K562 (cell line): ENCODE data around the gene RBBP8. TPM values are rescaled to one million over a fixed set of nuclear protein-coding genes. Genes with fewer than 3 reads are reported as not detected.
A peak's percentile ranks its signal among the peaks of the same experiment; 100 is the strongest.

Source experiments
- ATAC-seq: fragments of 200-7000 bp; cut with Tn5 transposase; 3 replicates; pipeline ENCODE4 v1.9.1; 2020; ENCODE audit warnings: moderate library complexity
- Bru-seq: library from RNA; stranded (reverse); fragments of 400-500 nt; gene quantifications from one replicate; lab custom pipeline; 2021; lab: Mats Ljungman, UMichigan
- BruChase-seq, 2 experiments: library from RNA; stranded (reverse); fragments of 400-500 nt; gene quantifications; one replicate each; lab custom pipeline; 2021; lab: Mats Ljungman, UMichigan
- BruUV-seq: library from RNA; stranded (reverse); fragments of 400-500 nt; replicated peaks from 2 replicates; lab custom pipeline; 2021; lab: Mats Ljungman, UMichigan
- CTCF ChIA-PET: fragments of 300-600 bp; formaldehyde crosslinking; extraction: SDS; loops from one replicate; lab custom pipeline; 2021; ENCODE audit warnings: low intra/inter-chr PET ratio; lab: Yijun Ruan, JAX
- POLR2A ChIA-PET: fragments of 300-600, 350-650 bp; sonication (Branson Sonifier 250); formaldehyde crosslinking; extraction: SDS; loops from one replicate; lab custom pipeline; 2021; ENCODE audit warnings: antibody characterized with exemption, inconsistent platforms; lab: Yijun Ruan, JAX
- DNase-seq, 4 experiments: peaks; one replicate each; pipeline versions ENCODE4 v3.0.0 to v3.0.0-alpha.2; 2011 to 2018; ENCODE audit warnings: low spot score in 3 of 4, mixed read lengths in 3 of 4; ENCODE audit errors: extremely low read depth in 1 of 4
- FAIRE-seq: peaks from 2 replicates; lab custom pipeline; 2011; peaks lifted over from hg19 to GRCh38; lab: Jason Lieb, UNC
- H2AFZ ChIP-seq: 2 replicates; pipeline ENCODE4 v1.6.0; 2011; ENCODE audit warnings: low read depth, low read length, control low read depth, inconsistent platforms
- H3K27ac ChIP-seq: fragments of 200-600 bp; 3 replicates; pipeline ENCODE4 v1.8.0; 2011; ENCODE audit warnings: low read depth, mild to moderate bottlenecking, control low read depth, inconsistent platforms, low read length, moderate library complexity, mixed read lengths; ENCODE audit errors: extremely low read depth
- H3K27me3 ChIP-seq, 2 experiments: fragments of 300-600 bp in 1 of 2; 2 replicates in 1 of 2; 3 replicates in 1 of 2; pipeline versions ENCODE4 v1.6.0 to v1.8.0; 2011; ENCODE audit warnings: inconsistent platforms in 2 of 2, low read length in 2 of 2, mild to moderate bottlenecking in 1 of 2, mixed read lengths in 1 of 2, moderate library complexity in 1 of 2; ENCODE audit not compliant: control insufficient read depth in 2 of 2, insufficient read depth in 2 of 2
- H3K36me3 ChIP-seq: fragments of 300-600 bp; 3 replicates; pipeline ENCODE4 v1.8.0; 2011; ENCODE audit warnings: mild to moderate bottlenecking, low read length, inconsistent platforms; ENCODE audit not compliant: control insufficient read depth, insufficient read depth
- H3K4me1 ChIP-seq, 2 experiments: fragments of 200-600 bp in 1 of 2; replicated peaks in 1 of 2; 2 replicates in 1 of 2; 3 replicates in 1 of 2; pipeline versions ENCODE4 v1.5.1 to v1.8.0; 2011; ENCODE audit warnings: inconsistent platforms in 2 of 2, low read length in 2 of 2, mild to moderate bottlenecking in 1 of 2, mixed read lengths in 1 of 2, moderate library complexity in 1 of 2; ENCODE audit not compliant: control insufficient read depth in 2 of 2, insufficient read depth in 2 of 2
- H3K4me2 ChIP-seq: 2 replicates; pipeline ENCODE4 v1.6.1; 2011; ENCODE audit warnings: low read length, control low read depth, inconsistent platforms, mixed read lengths; ENCODE audit not compliant: insufficient read depth
- H3K4me3 ChIP-seq: fragments of 200-600 bp; sonication (generic), shearing (Covaris generic); 2 replicates; pipeline ENCODE4 v1.5.1; 2016; ENCODE audit warnings: control low read depth, inconsistent platforms
- H3K79me2 ChIP-seq: fragments of 200-600 bp; 3 replicates; pipeline ENCODE4 v1.8.0; 2011; ENCODE audit warnings: low read length, inconsistent platforms; ENCODE audit not compliant: control insufficient read depth, insufficient read depth
- H3K9ac ChIP-seq, 2 experiments: 2 replicates each; pipeline versions ENCODE4 v1.6.0 to v1.6.1; 2011; ENCODE audit warnings: low read depth in 2 of 2, low read length in 2 of 2, control low read depth in 1 of 2, inconsistent platforms in 1 of 2, mild to moderate bottlenecking in 1 of 2, mixed read lengths in 1 of 2; ENCODE audit not compliant: insufficient read depth in 1 of 2
- H3K9me1 ChIP-seq: one replicate; pipeline ENCODE4 v1.6.0; 2011; ENCODE audit warnings: inconsistent platforms, mild to moderate bottlenecking, low read length, moderate library complexity; ENCODE audit not compliant: control insufficient read depth, insufficient read depth
- H3K9me3 ChIP-seq: replicated peaks from 2 replicates; pipeline ENCODE4 v1.5.1; 2011; ENCODE audit warnings: low read depth, low read length, inconsistent platforms; ENCODE audit not compliant: control insufficient read depth, insufficient read depth
- H4K20me1 ChIP-seq: replicated peaks from 2 replicates; pipeline ENCODE4 v1.6.1; 2011; ENCODE audit warnings: low read length, inconsistent platforms, mixed read lengths; ENCODE audit not compliant: control insufficient read depth, insufficient read depth
- ARID4B ChIP-seq: sonication (generic); formaldehyde crosslinking; IDR thresholded peaks from 2 replicates; pipeline ENCODE4 v1.8.0; 2022; ENCODE audit warnings: mild to moderate bottlenecking, missing genetic modification reagents
- CBFA2T2 ChIP-seq: fragments of 450-650 bp; conservative IDR thresholded peaks from 2 replicates; pipeline ENCODE4 v1.6.1; 2017; ENCODE audit warnings: mild to moderate bottlenecking
- CEBPG ChIP-seq, 3 experiments: fragments of 200-800 bp in 1 of 3; sonication (Bioruptor generic) in 1 of 3; sonication (generic) in 1 of 3; formaldehyde crosslinking in 1 of 3; IDR thresholded peaks in 2 of 3; conservative IDR thresholded peaks in 1 of 3; 2 replicates each; pipeline versions ENCODE4 v1.6.1 to v1.8.0; 2016 to 2022; ENCODE audit warnings: missing compliant biosample characterization in 2 of 3, missing genetic modification characterization in 2 of 3, mild to moderate bottlenecking in 1 of 3, missing genetic modification reagents in 1 of 3
- E2F1 ChIP-seq: sonication (generic); formaldehyde crosslinking; IDR thresholded peaks from 2 replicates; pipeline ENCODE4 v1.8.1; 2023; ENCODE audit warnings: mild to moderate bottlenecking, missing genetic modification reagents, moderate library complexity
- HDAC6 ChIP-seq: IDR thresholded peaks from 2 replicates; pipeline ENCODE4 v1.6.1; 2012; ENCODE audit warnings: low read depth, mild to moderate bottlenecking, control low read depth, inconsistent platforms, low read length, moderate library complexity
- MXI1 ChIP-seq: IDR thresholded peaks from 2 replicates; pipeline ENCODE4 v1.6.1; 2011; ENCODE audit warnings: low read depth, mild to moderate bottlenecking, improper control_type of control experiment, low read length
- POLR2G ChIP-seq: fragments of 200-400 bp; formaldehyde crosslinking; IDR thresholded peaks from 2 replicates; pipeline ENCODE4 v1.6.1; 2017; ENCODE audit warnings: low read depth, mild to moderate bottlenecking, antibody characterized with exemption, low read length, moderate library complexity
- ZC3H8 ChIP-seq: fragments of 450-650 bp; IDR thresholded peaks from 2 replicates; pipeline ENCODE4 v1.6.1; 2017
- ZSCAN32 ChIP-seq: fragments of 450-650 bp; formaldehyde crosslinking; IDR thresholded peaks from 2 replicates; pipeline ENCODE4 v1.4.0; 2020; ENCODE audit warnings: mild to moderate bottlenecking, moderate library complexity
- WGBS: fragments of 100-300 bp; shearing (Covaris generic); methylation state at CpG from one replicate; pipeline ENCODE4 v1.1.6; 2016; ENCODE audit warnings: low coverage, mixed read lengths; ENCODE audit not compliant: insufficient coverage; ENCODE audit errors: missing lambda C conversion rate; 5-methylcytosine and 5-hydroxymethylcytosine counted together
- in situ Hi-C: fragments of 300-500 bp; cut with MboI; formaldehyde crosslinking; loops from 4 replicates; pipeline ENCODE4 v1.15.0; 2018; ENCODE audit warnings: inconsistent platforms, mixed read lengths
- intact Hi-C: fragments of 100-400 bp; cut with micrococcal nuclease; formaldehyde crosslinking; loops from 2 replicates; pipeline ENCODE4 v1.14.2; 2022
- long read RNA-seq, 3 experiments: library from polyadenylated mRNA in 2 of 3; library from RNA in 1 of 3; unstranded in 2 of 3; stranded (forward) in 1 of 3; transcript quantifications; one replicate each; pipeline ENCODE4 v2.0.0, GENCODE V29; 2019 to 2022
- polyA minus RNA-seq, 3 experiments: library from RNA; depleted of rRNA, polyadenylated mRNA; stranded (reverse); fragments of >200 nt; gene quantifications; 2 replicates each; pipeline ENCODE4 v1.2.3, GENCODE V29; 2011
- polyA plus RNA-seq, 8 experiments: library from polyadenylated mRNA; depleted of rRNA in 4 of 8; stranded (reverse) in 5 of 8; unstranded in 3 of 8; fragments of >200 nt; fragmentation: Nextera tagmentation in 2 of 8; fragmentation: Illumina TruSeq in 1 of 8; extraction: Ambion mirVana in 2 of 8; extraction: Trizol in 1 of 8; gene quantifications; 2 replicates each; pipeline versions ENCODE4 v1.2.1 to v1.2.3, GENCODE V29; 2011 to 2014; ENCODE audit warnings: inconsistent platforms in 1 of 8, missing spikeins in 1 of 8
- total RNA-seq, 7 experiments: library from RNA; depleted of rRNA in 6 of 7; stranded (reverse); fragments of >200 nt in 6 of 7; fragmentation: Illumina TruSeq in 2 of 7; extraction: Trizol in 2 of 7; gene quantifications; 2 replicates each; pipeline versions ENCODE4 v1.2.1 to v1.2.3, GENCODE V29; 2011 to 2021; ENCODE audit warnings: low replicate concordance in 1 of 7

RBBP8 gene
- 27.9 and 67.2 TPM in 2 replicates for total RNA-seq (2011; cell fraction: chromatin; rRNA removed; ENCODE audit: low replicate concordance)
- 10.7 and 16.6 TPM in 2 replicates for total RNA-seq (2011; cell fraction: nucleolus; rRNA removed)
- 29.2 and 30.0 TPM in 2 replicates for total RNA-seq (2011; cell fraction: nucleoplasm; rRNA removed)
- total RNA-seq (2014; rRNA removed): 34.7 and 34.8 TPM in 2 replicates
- total RNA-seq (2014; rRNA removed; fragmentation: Illumina TruSeq; extraction: Trizol): 63.1 and 71.3 TPM in 2 replicates
- total RNA-seq (2015; rRNA removed; fragmentation: Illumina TruSeq; extraction: Trizol): 49.6 and 51.5 TPM in 2 replicates
- 48.9 and 52.4 TPM in 2 replicates for total RNA-seq (2021)
- polyA plus RNA-seq (2011; rRNA removed): 31.0 and 54.5 TPM in 2 replicates
- 8.7 and 13.6 TPM in 2 replicates for polyA plus RNA-seq (2011; cell fraction: cytosol; rRNA removed)
- polyA plus RNA-seq (2011; cell fraction: nucleus; rRNA removed): 13.1 and 14.4 TPM in 2 replicates
- polyA plus RNA-seq (2012): 33.5 and 36.3 TPM in 2 replicates
- 42.2 and 51.2 TPM in 2 replicates for polyA plus RNA-seq (2014; fragmentation: Illumina TruSeq; extraction: Trizol)
- 10 to 100 TPM; 28.4 to 45.6 TPM for polyA plus RNA-seq (2014; fragmentation: Nextera tagmentation; extraction: Ambion mirVana)
- polyA plus RNA-seq (2014; rRNA removed): 30.7 and 38.0 TPM in 2 replicates
- 50.4 and 62.6 TPM in 2 replicates for polyA minus RNA-seq (2011; rRNA and poly(A)+ RNA removed)
- polyA minus RNA-seq (2011; cell fraction: cytosol; rRNA and poly(A)+ RNA removed): 18.8 and 22.4 TPM in 2 replicates
- polyA minus RNA-seq (2011; cell fraction: nucleus; rRNA and poly(A)+ RNA removed): 17.2 and 27.7 TPM in 2 replicates
- percentile 83 among the genes with signal in this experiment for Bru-seq, nascent RNA
- BruChase-seq, experiment 1, labeled RNA remaining after a 2-hour chase: percentile 84 among the genes with signal in this experiment
- BruChase-seq, experiment 2, labeled RNA remaining after a 6-hour chase: percentile 82 among the genes with signal in this experiment
- long read RNA-seq, experiment 1, partial matches to known transcripts: 35 of 68 reads
- long read RNA-seq, experiment 1, other reads (novel, unspliced or antisense): 23 of 68 reads
- long read RNA-seq, experiment 2, partial matches to known transcripts: 4 of 19 reads
- long read RNA-seq, experiment 2, other reads (novel, unspliced or antisense): 9 of 19 reads
- long read RNA-seq, experiment 3, partial matches to known transcripts: 23 of 33 reads
- long read RNA-seq, experiment 3, other reads (novel, unspliced or antisense): 7 of 33 reads

- H3K4me2 ChIP-seq: peak within 1 kb of the TSS; percentile 99
- H3K4me1 ChIP-seq: peaks cover 5 to 16% of the 10 kb centered on the region in 2 experiments; a peak in 3 of 5 replicates
- no peaks in the 10 kb centered on the region for H3K9me1 ChIP-seq
- H3K9ac ChIP-seq: peak within 1 kb of the TSS; percentile 89 to 96
- in situ Hi-C loops (no loop called here), intact Hi-C loops (loop anchor here (5.0 to 10.0 kb wide), 2 partner anchors 39 to 141 kb away; no protein-coding TSS in a partner anchor)
- ATAC-seq: peak; percentile 87
- ChIA-PET POLR2A (interaction anchor here (0.7 to 1.5 kb wide), 11 partner anchors 9 to 488 kb away, joined by 3 to 8 read pairs (median 4); no protein-coding TSS in a partner anchor), CTCF (no interaction called here)
- H3K27ac ChIP-seq: peak within 1 kb of the TSS; percentile 86
- H3K79me2 ChIP-seq: peaks cover 40% of the 10 kb centered on the region
- FAIRE-seq: peak; percentile 11
- H3K36me3 ChIP-seq: peaks cover 20% of the 10 kb centered on the region
- H3K9me3 ChIP-seq: no peaks in the 10 kb centered on the region
- no TSS peak for BruUV-seq
- H2AFZ ChIP-seq: peak within 1 kb of the TSS; percentile 96
- peak within 1 kb of the TSS; percentile 79 for H3K4me3 ChIP-seq
- peak; percentile 88 to 93 (median 88) for DNase-seq
- under 1% methylated on average over 70 of the region's 82 CpGs for WGBS
- no peaks in the 10 kb centered on the region for H4K20me1 ChIP-seq
- H3K27me3 ChIP-seq: no peaks in the 10 kb centered on the region
- TF ChIP-seq ZC3H8: no peak
- peak; percentile 5; the same call in 1 of the 2 replicates for TF ChIP-seq ARID4B (CRISPR knock-in tag)
- TF ChIP-seq HDAC6: 0 out of 2 replicates have a peak, but pooled peaks have one; percentile 15
- TF ChIP-seq ZSCAN32 (CRISPR knock-in tag): peak; percentile 40; the same call in 1 of the 2 replicates
- TF ChIP-seq E2F1 (CRISPR knock-in tag): peak; percentile 24
- peak; percentile 94 for TF ChIP-seq POLR2G
- TF ChIP-seq CBFA2T2: no peak
- no peak for TF ChIP-seq MXI1
- TF ChIP-seq CEBPG (CRISPR knock-in tag; IDR thresholded peaks at IDR 0.05): peak; percentile 49; the same call in 1 of the 2 replicates
- peak in 1 of 2 experiments; percentile 84; a peak in 2 of 4 replicates for TF ChIP-seq CEBPG (tag; conservative IDR thresholded peaks at IDR 0.05 in 1 of 2, IDR thresholded peaks at IDR 0.05 in 1 of 2)
These were observed at the start of gene RBBP8 for GRCh38 chr18:22933206-22933965. Gene RBBP8, plus strand, starts transcription at chr18:22933328. Its CDS starts 3,524 bp downstream, at chr18:22936852.
